Endothelial cell of umbilical vein (primary cell): Measurements from ENCODE around the gene PRPF40B.

Source experiments
- CTCF ChIP-seq, 2 donors: IDR thresholded peaks; 1 replicate in 1 of 2; 2 replicates in 1 of 2; pipeline ENCODE4 v1.5.1; 2011; ENCODE audit warnings: low read length in 2 of 2, mild to moderate bottlenecking in 2 of 2, moderate library complexity in 2 of 2, control low read depth in 1 of 2, inconsistent platforms in 1 of 2, low read depth in 1 of 2; ENCODE audit not compliant: insufficient read depth in 1 of 2; ENCODE audit errors: extremely low read depth in 1 of 2
- EZH2 ChIP-seq: IDR thresholded peaks from 2 replicates; pipeline ENCODE4 v1.6.1; 2012; ENCODE audit warnings: borderline replicate concordance, low read depth, mild to moderate bottlenecking, moderate library complexity, low read length, inconsistent platforms; ENCODE audit not compliant: severe bottlenecking
- JUN ChIP-seq: IDR thresholded peaks from 2 replicates; pipeline ENCODE4 v1.6.1; 2011; ENCODE audit warnings: borderline replicate concordance, low read depth; ENCODE audit not compliant: insufficient read length, insufficient read depth
- MAX ChIP-seq: IDR thresholded peaks from 2 replicates; pipeline ENCODE4 v1.6.1; 2011; ENCODE audit not compliant: insufficient read depth, insufficient read length
- MYC ChIP-seq: IDR thresholded peaks from one replicate; pipeline ENCODE4 v1.6.1; 2011; ENCODE audit warnings: mild to moderate bottlenecking, low read depth, low read length
- POLR2A ChIP-seq: IDR thresholded peaks from 2 replicates; pipeline ENCODE4 v1.6.1; 2012; ENCODE audit warnings: low read depth, mild to moderate bottlenecking, control low read depth, low read length
- POLR2AphosphoS5 ChIP-seq: IDR thresholded peaks from 2 replicates; pipeline ENCODE4 v1.6.1; 2012; ENCODE audit warnings: low read depth, mild to moderate bottlenecking, control low read depth, low read length, moderate library complexity; ENCODE audit not compliant: insufficient read depth

DNA sequence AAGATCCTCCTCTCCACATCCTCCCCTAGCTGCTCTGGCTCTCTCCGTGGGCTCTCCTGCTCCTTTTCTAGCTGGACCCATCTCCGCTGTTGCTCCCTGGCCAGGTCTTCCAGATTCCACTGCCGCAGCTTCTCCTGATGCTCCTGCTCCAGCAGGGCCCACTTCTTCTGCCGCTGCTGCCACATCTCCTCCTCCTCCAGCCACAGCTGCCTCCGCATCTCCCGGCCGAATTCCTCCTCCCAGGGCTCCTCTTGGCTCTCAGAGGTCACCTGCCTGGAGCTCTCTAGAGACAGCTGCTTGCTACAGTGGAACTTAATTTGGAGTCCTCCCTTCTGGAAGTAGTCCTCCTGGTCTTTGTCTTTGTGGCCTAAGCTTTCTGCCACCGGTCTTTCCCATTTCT is 23.4 kb upstream of the PRPF40B start:
- TF ChIP-seq CTCF (IDR thresholded peaks at IDR 0.05; ENCODE audit: extremely low read depth in 1 of 2, insufficient read depth in 1 of 2, low read depth in 1 of 2, low read length in 2 of 2) (no peak), POLR2AphosphoS5 (no peak), POLR2A (no peak), JUN (no peak), EZH2 (no peak), MAX (no peak), MYC (no peak)
